IPS-NIHi11 (cell line): ENCODE measurements around the gene WDR90.
A peak's percentile ranks its signal among the peaks of the same experiment; 100 is the strongest.

Experiments used
- DNase-seq: peaks from one replicate; pipeline ENCODE4 v3.0.0; 2012; ENCODE audit warnings: mixed read lengths, low spot score

Gene WDR90

DNA sequence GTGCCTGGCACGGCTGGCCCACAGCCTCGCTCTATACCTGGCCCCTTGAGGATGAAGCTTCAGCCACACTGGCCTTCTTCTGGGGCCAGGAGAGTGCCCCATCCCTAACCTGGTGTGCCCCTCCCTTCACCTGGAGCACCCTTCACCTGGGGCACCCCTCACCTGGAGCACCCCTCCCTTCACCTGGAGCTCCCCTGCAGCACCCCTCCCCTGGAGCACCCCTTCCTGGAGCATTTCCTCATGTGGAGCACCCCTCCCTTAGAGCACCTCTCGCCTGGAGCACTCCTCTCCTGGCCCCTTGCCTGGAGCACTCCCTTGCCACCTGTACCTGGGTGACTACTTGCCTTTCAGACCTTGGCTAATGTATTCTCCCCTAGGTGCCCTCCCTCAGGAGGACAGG is 58.9 kb downstream of the WDR90 start:
- no peak for DNase-seq

DNA sequence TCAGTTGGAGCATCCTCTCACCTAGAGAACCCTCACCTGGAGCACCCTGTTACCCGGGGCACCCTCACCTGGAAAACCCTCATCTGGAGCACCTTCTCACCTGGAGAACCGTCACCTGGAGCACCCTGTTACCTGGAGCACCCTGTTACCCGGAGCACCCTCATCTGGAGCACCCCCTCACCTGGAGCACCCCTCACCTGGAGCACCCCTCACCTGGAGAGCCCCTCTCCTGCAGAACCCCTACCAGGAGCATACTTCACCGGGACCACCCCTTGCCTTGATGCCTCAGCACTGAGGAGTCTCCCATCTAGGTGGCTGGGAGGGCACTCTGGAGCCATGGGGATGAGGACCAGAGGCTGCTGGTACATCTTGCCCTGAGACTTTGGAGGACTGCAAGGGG is 59.8 kb downstream of the WDR90 start:
- no peak for DNase-seq

DNA sequence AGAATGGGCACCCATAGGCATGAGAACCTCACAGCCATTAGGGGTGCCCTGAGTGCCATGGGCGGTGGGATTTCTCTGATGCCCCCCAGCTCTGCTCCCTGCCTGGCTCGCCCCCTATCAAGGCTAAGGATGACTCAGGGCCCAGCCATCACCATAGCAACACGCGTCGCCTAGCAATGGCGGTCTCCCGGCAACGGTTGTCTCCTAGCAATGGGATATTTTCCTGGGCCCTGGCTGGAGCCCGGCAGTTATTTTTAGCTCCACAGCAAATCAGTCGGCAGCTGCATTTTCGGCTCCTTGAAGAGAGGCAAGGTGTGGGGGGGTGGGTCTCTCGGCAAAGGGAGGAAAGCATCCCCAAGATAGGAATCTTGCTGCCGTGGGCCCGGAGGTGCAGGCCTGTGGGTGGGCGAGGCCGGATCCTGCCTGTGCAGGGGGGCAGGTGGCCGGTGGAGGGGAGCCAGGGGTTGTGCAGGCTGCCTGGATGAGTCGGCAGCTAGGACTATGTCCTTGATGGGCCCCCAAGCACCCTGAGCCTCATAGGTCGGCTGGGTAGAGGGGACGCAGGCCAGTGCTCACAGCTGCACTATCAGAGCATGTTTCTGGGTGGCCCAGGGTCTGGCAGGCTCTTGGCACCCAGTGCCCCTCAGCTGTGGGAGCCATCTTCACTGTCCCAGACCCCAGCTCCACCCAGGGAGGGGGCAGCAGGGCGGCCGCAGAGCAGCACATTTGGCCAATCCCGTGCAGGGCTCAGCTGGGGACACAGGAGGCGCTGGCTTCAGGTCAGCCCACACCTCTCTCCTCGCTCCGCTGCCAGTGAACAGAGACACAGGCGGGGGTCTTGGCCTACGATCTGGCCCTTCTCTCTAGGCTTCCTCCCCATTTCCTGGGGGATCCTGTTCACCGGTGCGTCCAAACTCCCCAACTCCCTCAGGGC is 60.7 kb downstream of the WDR90 start:
- DNase-seq, result peak; percentile 74

DNA sequence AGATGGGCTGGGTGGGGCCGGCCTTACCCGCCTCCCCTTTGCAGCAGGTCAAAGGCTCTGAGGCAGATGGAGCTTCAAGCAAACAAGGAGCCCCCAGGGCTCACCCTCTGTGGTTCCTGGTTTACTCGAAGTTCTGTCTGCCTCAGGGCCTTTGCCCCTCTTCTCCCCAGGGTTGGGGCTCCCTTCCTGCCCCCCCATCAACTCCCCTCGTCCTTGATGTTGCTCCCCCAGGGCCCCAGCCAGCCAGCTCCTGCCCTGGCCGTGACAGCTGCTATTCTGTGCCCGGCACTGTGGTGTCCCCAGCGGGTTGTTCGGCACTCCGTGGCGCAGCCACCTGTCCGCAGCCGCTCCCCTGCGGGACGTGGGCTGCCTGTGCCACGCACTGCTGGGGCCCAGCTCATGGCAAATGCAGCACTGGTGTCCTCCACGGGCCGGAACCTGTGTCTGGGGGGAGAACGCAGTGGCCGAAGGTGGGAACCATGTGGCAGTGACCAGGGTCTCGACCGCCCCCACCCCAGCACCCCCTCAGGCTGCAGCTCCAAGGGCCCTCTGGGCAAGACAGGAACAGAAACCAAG is 61.4 kb downstream of the WDR90 start:
- no peak for DNase-seq

DNA sequence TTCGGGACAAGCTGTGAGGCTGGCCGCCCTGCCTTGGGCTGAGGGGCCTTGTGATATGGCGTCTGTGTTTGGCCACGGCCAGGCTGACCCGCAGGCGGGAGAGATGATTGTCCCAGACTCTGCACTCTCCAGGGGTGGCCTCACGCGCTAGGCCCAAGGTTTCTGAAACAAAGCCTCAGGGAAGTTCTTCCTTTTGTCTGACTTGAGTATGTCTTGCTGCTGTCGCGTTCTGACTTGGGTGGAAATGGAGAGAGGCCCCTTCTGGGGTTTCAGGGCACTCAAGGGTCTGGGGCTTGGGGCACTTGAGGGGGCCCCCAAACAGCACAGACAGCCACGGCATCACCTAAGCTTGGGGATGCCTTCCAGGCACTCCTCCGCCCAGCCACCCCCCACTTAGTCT is 61.9 kb downstream of the WDR90 start:
- DNase-seq, result no peak

DNA sequence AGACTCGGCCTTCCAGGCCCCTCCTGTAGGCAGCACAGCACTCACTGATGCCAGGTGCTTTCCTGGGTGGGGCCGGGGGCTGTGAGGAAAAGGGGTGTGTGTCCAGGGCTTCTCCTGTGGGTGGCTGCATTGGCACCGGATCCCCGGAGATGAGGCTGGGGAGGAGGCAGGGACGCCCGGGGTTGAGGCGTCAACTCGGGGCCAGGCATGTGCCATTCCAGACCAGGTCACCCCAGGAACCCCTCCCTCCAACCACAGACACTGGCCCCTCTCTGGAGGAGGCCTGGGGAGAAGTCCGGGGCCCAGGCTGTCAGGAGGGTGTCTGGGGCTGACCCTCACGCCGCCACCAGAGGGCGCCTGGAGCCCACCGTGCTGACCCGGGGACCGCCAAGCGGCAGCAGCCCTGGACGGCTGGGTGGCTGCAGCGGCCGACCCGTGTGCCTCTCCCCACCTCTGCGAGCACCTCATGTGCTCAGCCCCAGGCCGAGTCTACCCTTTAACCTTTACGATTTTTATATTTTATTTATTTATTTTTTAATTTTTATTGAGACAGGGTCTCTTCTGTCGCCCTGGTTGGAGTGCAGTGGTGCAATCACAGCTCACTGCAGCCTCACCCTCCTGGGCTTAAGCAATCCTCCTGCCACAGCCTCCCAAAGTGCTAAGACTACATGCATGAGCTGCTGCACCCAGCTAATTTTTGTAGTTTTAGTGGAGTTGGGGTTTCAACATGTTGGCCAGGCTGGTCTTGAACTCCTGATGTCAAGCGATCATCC is 62.6 kb downstream of the WDR90 start:
- DNase-seq, result peak; percentile 91

DNA sequence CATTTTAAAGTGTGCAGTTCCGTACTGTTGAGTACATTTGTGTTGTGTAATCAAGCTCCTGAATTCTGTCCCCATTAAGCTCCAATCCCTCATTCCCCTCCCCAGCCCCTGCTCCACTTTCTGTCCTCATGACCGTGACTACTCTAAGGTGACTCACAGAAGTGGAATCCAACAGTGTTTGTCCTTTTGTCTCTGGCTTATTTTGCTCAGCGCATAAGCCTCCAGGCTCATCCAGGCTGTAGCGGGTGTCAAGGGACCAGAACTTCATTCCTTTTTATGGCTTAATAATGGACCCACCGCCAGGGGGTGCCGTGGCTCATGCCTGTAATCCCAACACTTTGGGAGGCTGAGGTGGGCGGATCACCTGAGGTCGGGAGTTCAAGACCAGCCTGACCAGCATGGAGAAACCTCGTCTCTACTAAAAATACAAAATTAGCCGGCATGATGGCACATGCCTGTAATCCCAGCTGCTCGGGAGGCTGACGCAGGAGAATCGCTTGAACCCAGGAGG is 63.6 kb downstream of the WDR90 start:
- peak; percentile 40 for DNase-seq

DNA sequence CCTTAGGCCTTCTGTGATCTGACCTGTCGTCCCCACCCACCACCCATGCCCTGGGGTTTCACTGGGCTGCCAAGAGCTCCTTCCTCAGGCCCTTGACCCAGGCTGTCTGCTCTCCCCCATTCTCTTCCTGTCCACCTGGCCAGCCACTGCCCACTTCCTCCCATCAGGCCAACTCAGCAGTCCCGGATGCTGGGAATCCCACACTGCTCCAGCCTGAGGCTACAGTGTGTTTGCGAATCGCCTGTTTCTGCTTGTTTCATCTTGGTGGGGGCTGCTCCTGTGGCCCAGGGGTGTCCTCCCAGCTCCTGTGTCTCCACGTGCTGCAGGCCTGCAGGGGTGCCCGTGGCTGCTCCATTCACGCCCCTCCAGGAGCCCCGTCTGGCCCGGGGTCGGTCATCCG is 64.9 kb downstream of the WDR90 start:
- no peak for DNase-seq

DNA sequence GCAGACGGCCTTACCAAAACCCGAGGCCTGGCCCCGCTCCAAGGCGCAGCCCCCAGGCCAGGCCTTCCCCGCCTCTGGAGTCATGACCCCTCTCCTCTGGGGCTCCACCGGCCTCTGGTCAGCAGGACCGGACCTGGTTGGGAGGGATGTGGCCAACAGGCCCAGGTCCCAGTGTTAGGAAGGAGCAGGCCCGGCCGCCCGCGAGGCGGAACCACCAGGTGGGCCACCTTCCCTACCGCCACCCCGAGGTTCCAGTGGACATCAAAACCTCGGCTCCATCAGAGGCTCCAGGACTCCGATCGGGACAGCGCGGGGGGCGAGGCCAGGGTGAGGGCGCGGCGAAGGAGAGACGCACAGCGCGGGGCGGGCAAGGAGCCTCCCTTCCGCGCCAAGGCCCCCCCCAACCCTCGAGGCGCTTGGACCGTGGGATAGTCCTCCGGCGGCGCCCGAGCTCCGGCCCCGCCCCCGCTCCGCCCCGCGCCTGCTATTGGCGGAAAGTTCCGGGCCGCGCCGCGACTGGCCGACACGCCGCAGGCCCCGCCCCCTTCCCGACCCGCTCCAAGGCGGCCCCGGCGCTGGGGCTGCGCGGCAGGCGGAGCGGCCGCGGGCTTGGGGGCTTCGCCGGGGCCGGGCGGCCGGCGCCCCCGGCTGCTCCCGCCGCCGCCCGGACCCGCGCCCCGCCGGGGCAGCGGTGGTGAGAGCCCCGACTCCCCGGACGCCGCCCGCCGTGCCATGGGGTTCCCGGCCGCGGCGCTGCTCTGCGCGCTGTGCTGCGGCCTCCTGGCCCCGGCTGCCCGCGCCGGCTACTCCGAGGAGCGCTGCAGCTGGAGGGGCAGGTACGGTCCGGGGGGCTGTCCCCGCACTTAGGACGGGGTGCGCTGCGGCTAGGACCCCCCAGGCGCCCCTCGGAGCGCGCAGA is 65.7 kb downstream of the WDR90 start, which contains the start of gene METRN:
Gene METRN, plus strand, starts transcription at position 561 of the 919 bp plus-strand sequence. Its CDS starts 172 bp downstream, at position 733.
- DNase-seq, result peak; percentile 94

DNA sequence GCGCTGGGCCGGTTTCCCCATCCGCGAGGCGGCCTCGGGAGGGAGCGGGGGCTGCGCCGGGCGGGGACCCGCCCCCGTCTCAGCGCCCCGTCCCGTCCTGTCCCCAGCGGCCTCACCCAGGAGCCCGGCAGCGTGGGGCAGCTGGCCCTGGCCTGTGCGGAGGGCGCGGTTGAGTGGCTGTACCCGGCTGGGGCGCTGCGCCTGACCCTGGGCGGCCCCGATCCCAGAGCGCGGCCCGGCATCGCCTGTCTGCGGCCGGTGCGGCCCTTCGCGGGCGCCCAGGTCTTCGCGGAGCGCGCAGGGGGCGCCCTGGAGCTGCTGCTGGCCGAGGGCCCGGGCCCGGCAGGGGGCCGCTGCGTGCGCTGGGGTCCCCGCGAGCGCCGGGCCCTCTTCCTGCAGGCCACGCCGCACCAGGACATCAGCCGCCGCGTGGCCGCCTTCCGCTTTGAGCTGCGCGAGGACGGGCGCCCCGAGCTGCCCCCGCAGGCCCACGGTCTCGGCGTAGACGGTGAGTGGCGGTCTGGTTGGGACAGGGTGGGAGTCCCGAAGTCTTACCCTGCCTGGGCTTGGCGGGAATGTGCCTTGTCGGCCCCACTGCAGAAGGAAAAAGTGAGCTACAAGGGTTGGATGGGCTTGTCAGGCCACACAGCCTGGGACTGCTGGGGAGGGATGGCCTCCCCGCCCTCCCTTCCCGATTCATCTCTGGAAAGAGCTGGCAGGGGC is 66.5 kb downstream of the WDR90 start:
- DNase-seq, result peak; percentile 61

DNA sequence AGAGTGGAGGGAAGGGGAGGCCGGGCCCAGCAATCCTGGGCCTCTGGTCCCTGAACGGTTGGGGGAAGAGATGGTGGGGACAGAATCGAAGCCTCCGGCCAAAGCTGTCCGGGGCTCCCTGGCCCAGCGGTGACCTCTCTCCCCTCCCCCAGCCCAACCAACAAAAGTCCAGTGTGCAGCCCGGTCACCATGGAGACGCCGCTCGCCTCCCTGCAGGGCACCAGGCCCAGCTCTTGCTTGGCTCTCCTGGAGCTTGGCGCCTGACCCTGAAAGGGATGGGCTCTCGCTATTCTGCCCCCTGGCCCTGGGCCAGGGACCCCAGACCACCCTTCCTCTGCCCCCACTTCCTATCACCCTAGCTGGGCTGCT is 67.0 kb downstream of the WDR90 start:
- peak; percentile 52 for DNase-seq

DNA sequence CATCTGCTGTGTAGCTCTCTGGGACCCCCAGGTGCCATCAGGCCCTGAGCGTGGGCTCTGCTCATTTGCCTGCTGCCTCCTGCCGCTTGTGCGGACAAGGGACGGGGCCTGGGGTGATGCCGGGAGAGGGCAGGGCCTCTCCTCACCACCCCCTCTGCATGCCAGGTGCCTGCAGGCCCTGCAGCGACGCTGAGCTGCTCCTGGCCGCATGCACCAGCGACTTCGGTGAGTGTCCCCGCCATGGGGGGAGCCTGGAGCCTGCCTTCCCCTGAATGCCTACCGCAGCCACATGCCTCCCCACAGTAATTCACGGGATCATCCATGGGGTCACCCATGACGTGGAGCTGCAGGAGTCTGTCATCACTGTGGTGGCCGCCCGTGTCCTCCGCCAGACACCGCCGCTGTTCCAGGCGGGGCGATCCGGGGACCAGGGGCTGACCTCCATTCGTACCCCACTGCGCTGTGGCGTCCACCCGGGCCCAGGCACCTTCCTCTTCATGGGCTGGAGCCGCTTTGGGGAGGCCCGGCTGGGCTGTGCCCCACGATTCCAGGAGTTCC is 67.7 kb downstream of the WDR90 start:
- DNase-seq, result no peak
